HUES6 (cell line): ENCODE results near the gene HMGB1.

Experiments used
- H3K27ac ChIP-seq: 2 replicates; pipeline ENCODE4 v1.7.0; 2013; ENCODE audit warnings: low read depth, mild to moderate bottlenecking, low read length, inconsistent platforms
- H3K27me3 ChIP-seq: 2 replicates; pipeline ENCODE4 v1.6.1; 2013; ENCODE audit warnings: low read length; ENCODE audit not compliant: control insufficient read depth, insufficient read depth
- H3K36me3 ChIP-seq: 2 replicates; pipeline ENCODE4 v1.6.1; 2013; ENCODE audit warnings: low read length; ENCODE audit not compliant: control insufficient read depth, insufficient read depth
- H3K4me1 ChIP-seq: 2 replicates; pipeline ENCODE4 v1.6.1; 2013; ENCODE audit warnings: low read length; ENCODE audit not compliant: control insufficient read depth, insufficient read depth
- H3K4me3 ChIP-seq: 2 replicates; pipeline ENCODE4 v1.5.1; 2013; ENCODE audit warnings: low read depth, low read length
- H3K9ac ChIP-seq: one replicate; pipeline ENCODE4 v1.6.1; 2013; ENCODE audit warnings: mild to moderate bottlenecking, low read length
- H3K9me3 ChIP-seq: 2 replicates; pipeline ENCODE4 v1.6.1; 2013; ENCODE audit warnings: low read depth, low read length; ENCODE audit not compliant: control insufficient read depth, insufficient read depth

HMGB1 gene

GRCh38 chr13:30413842-30414241, 51.9 kb downstream of the HMGB1 start:
- peaks cover 10% of the 10 kb centered on the region for H3K27me3 ChIP-seq
- H3K9me3 ChIP-seq, result no peaks in the 10 kb centered on the region
- no peak overlapping the region for H3K27ac ChIP-seq
- H3K9ac ChIP-seq, result no peak overlapping the region
- no peaks in the 10 kb centered on the region for H3K36me3 ChIP-seq
- H3K4me1 ChIP-seq, result peaks cover 7% of the 10 kb centered on the region
- H3K4me3 ChIP-seq, result no peak overlapping the region

GRCh38 chr13:30412346-30412745, 53.4 kb downstream of the HMGB1 start:
- no peak overlapping the region for H3K4me3 ChIP-seq
- H3K27me3 ChIP-seq, result peaks cover 12% of the 10 kb centered on the region
- no peaks in the 10 kb centered on the region for H3K9me3 ChIP-seq
- peaks cover 13% of the 10 kb centered on the region for H3K4me1 ChIP-seq
- H3K36me3 ChIP-seq, result no peaks in the 10 kb centered on the region
- H3K27ac ChIP-seq, result no peak overlapping the region
- H3K9ac ChIP-seq, result no peak overlapping the region

GRCh38 chr13:30410705-30411125, 55.0 kb downstream of the HMGB1 start:
- no peak overlapping the region for H3K27ac ChIP-seq
- peaks cover 12% of the 10 kb centered on the region for H3K27me3 ChIP-seq
- H3K4me1 ChIP-seq, result peaks cover 13% of the 10 kb centered on the region
- no peak overlapping the region for H3K4me3 ChIP-seq
- H3K9me3 ChIP-seq, result no peaks in the 10 kb centered on the region
- H3K9ac ChIP-seq, result no peak overlapping the region
- H3K36me3 ChIP-seq, result no peaks in the 10 kb centered on the region

GRCh38 chr13:30409886-30410704, 55.6 kb downstream of the HMGB1 start:
- H3K4me3 ChIP-seq, result no peak overlapping the region
- H3K27me3 ChIP-seq, result peaks cover 12% of the 10 kb centered on the region
- no peaks in the 10 kb centered on the region for H3K36me3 ChIP-seq
- H3K4me1 ChIP-seq, result peaks cover 13% of the 10 kb centered on the region
- no peaks in the 10 kb centered on the region for H3K9me3 ChIP-seq
- H3K27ac ChIP-seq, result no peak overlapping the region
- no peak overlapping the region for H3K9ac ChIP-seq

GRCh38 chr13:30408319-30409101, 57.2 kb downstream of the HMGB1 start:
- Histone ChIP-seq H3K27ac (no peak overlapping the region), H3K4me1 (peaks cover 13% of the 10 kb centered on the region), H3K36me3 (no peaks in the 10 kb centered on the region), H3K27me3 (peaks cover 12% of the 10 kb centered on the region), H3K9me3 (no peaks in the 10 kb centered on the region), H3K4me3 (peak overlapping the region; percentile 43), H3K9ac (peak overlapping the region; percentile 31)

- peaks cover 15% of the 10 kb centered on the region for H3K4me1 ChIP-seq
- no peak overlapping the region for H3K4me3 ChIP-seq
- no peak overlapping the region for H3K9ac ChIP-seq
- no peaks in the 10 kb centered on the region for H3K9me3 ChIP-seq
- H3K36me3 ChIP-seq, result no peaks in the 10 kb centered on the region
- peaks cover 12% of the 10 kb centered on the region for H3K27me3 ChIP-seq
- H3K27ac ChIP-seq, result no peak overlapping the region
Measured at GRCh38 chr13:30406779-30407416, 58.8 kb downstream of the HMGB1 start.
